Transverse colon (tissue), 4 donors: ENCODE results near the gene CSNK1G1. TPM values are rescaled to one million over a fixed set of nuclear protein-coding genes. Genes with fewer than 3 reads are reported as not detected.
"Not testable (repeated sequence)": the region's sequence is repeated elsewhere in the genome, so short reads cannot be mapped to it uniquely, and the experiment has no call there.

Experiments used
- DNase-seq: peaks from one replicate; pipeline ENCODE4 v3.0.0-alpha.2; 2019
- H3K27ac ChIP-seq, 4 donors: fragments of 200-600 bp; sonication (generic); 2 replicates each; pipeline ENCODE4 v1.5.1; 2016 to 2018; ENCODE audit warnings: inconsistent platforms in 4 of 4
- H3K27me3 ChIP-seq: fragments of 200-600 bp; sonication (generic); 2 replicates; pipeline ENCODE4 v1.5.1; 2017; ENCODE audit warnings: inconsistent platforms
- H3K36me3 ChIP-seq, 4 donors: fragments of 200-600 bp; sonication (generic); 2 replicates each; pipeline ENCODE4 v1.5.1; 2017 to 2019; ENCODE audit warnings: inconsistent platforms in 4 of 4
- H3K4me1 ChIP-seq, 4 donors: fragments of 200-600 bp; sonication (generic); 2 replicates each; pipeline ENCODE4 v1.5.1; 2017 to 2020; ENCODE audit warnings: inconsistent platforms in 4 of 4
- H3K4me3 ChIP-seq, 4 donors: fragments of 200-600 bp; sonication (generic); 1 replicate in 1 of 4; 2 replicates in 3 of 4; pipeline versions ENCODE4 v1.5.1 to v1.6.1; 2017 to 2019; ENCODE audit warnings: inconsistent platforms in 4 of 4
- H3K9me3 ChIP-seq, 2 donors: fragments of 200-600 bp; sonication (generic); 2 replicates each; pipeline ENCODE4 v1.5.1; 2017 to 2019; ENCODE audit warnings: inconsistent platforms in 2 of 2
- CTCF ChIP-seq, 5 experiments: fragments of 200-600 bp in 3 of 5; fragments of 450-650 bp in 2 of 5; sonication (generic) in 3 of 5; IDR thresholded peaks; 1 replicate in 2 of 5; 2 replicates in 3 of 5; pipeline ENCODE4 v1.5.1; 2016 to 2017; ENCODE audit warnings: antibody characterized with exemption in 5 of 5, inconsistent platforms in 3 of 5, mild to moderate bottlenecking in 2 of 5, moderate library complexity in 1 of 5
- EP300 ChIP-seq: sonication (generic); formaldehyde crosslinking; IDR thresholded peaks from one replicate; pipeline ENCODE4 v1.6.1; 2017; ENCODE audit warnings: antibody characterized with exemption, low read depth
- POLR2A ChIP-seq: fragments of 450-650 bp; IDR thresholded peaks from one replicate; pipeline ENCODE4 v1.6.1; 2016; ENCODE audit warnings: antibody characterized with exemption, mild to moderate bottlenecking, moderate library complexity
- POLR2AphosphoS5 ChIP-seq, 3 donors: sonication (generic); formaldehyde crosslinking; IDR thresholded peaks; one replicate each; pipeline ENCODE4 v1.6.1; 2016; ENCODE audit warnings: antibody characterized with exemption in 3 of 3
- WGBS, 2 donors: methylation state at CpG; one replicate each; pipeline ENCODE4 v1.1.5; 2018; ENCODE audit warnings: low coverage in 1 of 2; 5-methylcytosine and 5-hydroxymethylcytosine counted together
- in situ Hi-C, 4 donors: fragments of 200-750 bp; cut with MboI; loops; one replicate each; pipeline versions ENCODE4 v1.15.0 to v1.15.1; 2017; ENCODE audit warnings: low sequenced_read_pairs in 3 of 4, low pct_ligation_motif_present in 1 of 4, low pct_unique_long_range_greater_than_20kb in 1 of 4
- intact Hi-C: fragments of 100-400 bp; cut with DNase I; formaldehyde crosslinking; loops from one replicate; pipeline ENCODE4 v1.15.1; 2023; ENCODE audit warnings: low total_unique reads
- total RNA-seq, 4 donors: library from RNA; depleted of rRNA; stranded (reverse); fragments of >200 nt; gene quantifications; one replicate each; pipeline ENCODE4 v1.1.0, GENCODE V29; 2016

Gene CSNK1G1
- total RNA-seq, 4 donors from 2014 or later = 6.2 to 34.4 (median 19.7) TPM

GRCh38 chr15:64326975-64327374 is 29.0 kb downstream of the CSNK1G1 start:
- H3K4me1 ChIP-seq, in situ Hi-C loops, H3K27ac ChIP-seq, H3K9me3 ChIP-seq, H3K27me3 ChIP-seq, intact Hi-C loops, H3K36me3 ChIP-seq: not testable (repeated sequence)
- WGBS, 2 donors = 47% methylated on average over 6 of the region's 15 CpGs; no CpG with 5 or more reads in 1 of the 2 donors
- peak in 1 of 5 experiments; percentile 13 for TF ChIP-seq CTCF (IDR thresholded peaks at IDR 0.05)
- DNase-seq = peak; percentile 43
- peak overlapping the region in 1 of 4 donors; percentile 29 for H3K4me3 ChIP-seq

DNA sequence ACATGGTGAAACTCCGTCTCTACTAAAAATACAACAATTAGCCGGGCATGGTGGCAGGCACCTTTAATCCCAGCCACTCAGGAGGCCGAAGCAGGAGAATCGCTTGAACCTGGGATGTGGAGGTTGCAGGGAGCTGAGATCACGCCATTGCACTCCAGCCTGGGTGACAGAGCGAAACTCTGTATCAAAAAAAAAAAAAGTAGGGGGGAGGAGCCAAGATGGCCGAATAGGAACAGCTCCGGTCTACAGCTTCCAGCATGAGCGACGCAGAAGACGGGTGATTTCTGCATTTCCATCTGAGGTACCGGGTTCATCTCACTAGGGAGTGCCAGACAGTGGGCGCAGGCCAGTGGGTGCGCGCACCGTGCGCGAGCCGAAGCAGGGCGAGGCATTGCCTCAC is 29.5 kb downstream of the CSNK1G1 start:
- Histone ChIP-seq H3K27ac (peak overlapping the region; percentile 30 to 65 (median 45)), H3K4me3 (peak overlapping the region in 2 of 4 donors; percentile 12 to 23)
- WGBS, 2 donors = 83% methylated on average over 12 of the region's 20 CpGs; no CpG with 5 or more reads in 1 of the 2 donors
- H3K36me3 ChIP-seq, H3K4me1 ChIP-seq, H3K27me3 ChIP-seq, intact Hi-C loops, H3K9me3 ChIP-seq, in situ Hi-C loops, DNase-seq: not testable (repeated sequence)

DNA sequence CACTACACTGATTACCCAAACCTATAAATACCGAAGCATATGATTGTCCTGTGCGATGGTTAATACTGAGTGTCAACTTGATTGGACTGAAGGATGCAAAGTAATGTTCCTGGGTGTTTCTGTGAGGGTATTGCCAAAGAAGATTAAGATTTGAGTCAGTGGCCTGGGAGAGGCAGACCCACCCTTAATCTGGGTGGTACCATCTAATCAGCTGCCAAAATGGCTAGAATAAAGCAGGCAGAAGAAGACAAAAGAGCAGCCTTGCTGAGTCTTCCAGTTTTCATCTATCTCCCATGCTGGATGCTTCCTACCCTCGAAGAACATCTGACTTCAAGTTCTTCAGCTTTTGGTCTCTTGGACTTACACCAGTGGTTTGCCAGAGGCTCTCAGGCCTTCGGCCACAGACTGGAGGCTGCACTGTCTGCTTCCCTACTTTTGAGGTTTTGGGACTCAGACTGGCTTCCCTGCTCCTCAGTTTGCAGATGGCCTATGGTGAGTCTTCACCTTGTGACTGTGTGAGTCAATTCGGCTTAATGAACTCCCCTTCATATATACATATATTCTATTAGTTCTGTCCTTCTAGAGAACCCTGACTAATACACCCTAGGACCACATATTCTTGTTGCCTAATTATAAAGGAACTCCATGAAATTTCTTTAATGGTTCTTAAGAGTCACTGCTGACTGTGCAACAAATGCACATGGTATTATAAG is 31.7 kb downstream of the CSNK1G1 start:
- 87 to 95% methylated on average over 3 to 5 of the region's 5 CpGs for WGBS, 2 donors
- in situ Hi-C loops (no loop called here), intact Hi-C loops (no loop called here)
- Histone ChIP-seq H3K27me3 (no peaks in the 10 kb centered on the region), H3K9me3 (no peaks in the 10 kb centered on the region), H3K4me1 (no peaks in the 10 kb centered on the region), H3K36me3 (no peaks in the 10 kb centered on the region), H3K27ac (no peak overlapping the region), H3K4me3 (no peak overlapping the region)
- TF ChIP-seq EP300 (no peak), CTCF (IDR thresholded peaks at IDR 0.05) (no peak)
- DNase-seq = no peak

DNA sequence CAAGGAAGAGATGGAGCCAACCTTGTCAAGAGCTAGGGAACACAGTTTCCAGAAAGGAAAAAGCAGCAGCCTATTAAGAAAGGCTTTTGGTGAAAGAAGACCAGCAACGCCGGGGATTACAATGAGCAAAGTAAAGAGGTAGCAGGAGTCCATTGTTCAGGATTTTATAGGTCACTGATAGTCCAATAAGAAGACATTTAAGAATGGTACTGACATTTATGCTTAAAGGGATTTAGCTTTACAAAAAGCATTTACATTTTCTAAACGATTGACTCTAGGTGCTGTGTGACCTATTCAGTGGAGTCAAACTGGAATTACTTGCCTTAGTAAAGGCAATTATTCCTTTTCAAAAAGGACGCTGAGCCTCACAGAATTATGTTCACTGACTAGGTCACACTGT is 40.8 kb downstream of the CSNK1G1 start:
- H3K4me1 ChIP-seq = peaks cover 0 to 6% (median 2%) of the 10 kb centered on the region in 4 donors
- intact Hi-C loops (no loop called here), in situ Hi-C loops (no loop called here)
- 60 to 70% methylated on average over 4 of the region's 4 CpGs for WGBS, 2 donors
- TF ChIP-seq POLR2A (no peak), CTCF (IDR thresholded peaks at IDR 0.05) (no peak), POLR2AphosphoS5 (IDR thresholded peaks at IDR 0.05) (no peak), EP300 (no peak)
- DNase-seq = no peak
- no peaks in the 10 kb centered on the region for H3K27me3 ChIP-seq
- no peaks in the 10 kb centered on the region for H3K9me3 ChIP-seq
- no peaks in the 10 kb centered on the region for H3K36me3 ChIP-seq
- no peak overlapping the region for H3K4me3 ChIP-seq
- no peak overlapping the region for H3K27ac ChIP-seq

DNA sequence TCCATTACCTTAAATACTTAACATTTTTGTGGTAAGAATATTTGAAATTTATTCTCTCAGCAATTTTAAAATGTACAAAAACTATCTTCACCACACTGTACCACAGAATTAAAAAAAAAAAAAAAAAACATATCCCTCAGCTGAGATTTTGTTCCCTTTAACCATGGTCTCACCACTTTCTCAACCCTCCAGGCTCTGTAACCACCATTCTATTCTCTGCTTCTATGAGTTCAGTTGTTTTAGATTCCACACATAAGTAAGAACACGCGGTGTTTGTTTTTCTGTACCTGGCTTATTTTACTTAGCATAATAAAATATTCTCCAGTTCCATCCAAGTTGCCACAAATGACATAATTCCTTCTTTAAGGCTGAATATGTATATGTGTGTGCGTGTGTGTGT is 41.5 kb downstream of the CSNK1G1 start:
- 89 to 94% methylated on average over 3 of the region's 3 CpGs for WGBS, 2 donors
- H3K4me3 ChIP-seq = no peak overlapping the region
- intact Hi-C loops = no loop called here
- no peak for DNase-seq
- H3K4me1 ChIP-seq = peaks cover 0 to 6% (median 2%) of the 10 kb centered on the region in 4 donors
- TF ChIP-seq POLR2AphosphoS5 (IDR thresholded peaks at IDR 0.05) (no peak), CTCF (IDR thresholded peaks at IDR 0.05) (no peak), POLR2A (no peak), EP300 (no peak)
- in situ Hi-C loops = no loop called here
- no peaks in the 10 kb centered on the region for H3K9me3 ChIP-seq
- H3K36me3 ChIP-seq = no peaks in the 10 kb centered on the region
- H3K27ac ChIP-seq = no peak overlapping the region
- H3K27me3 ChIP-seq = no peaks in the 10 kb centered on the region
